GM19023 (cell line): ENCODE results near the gene MFAP5.
"Not testable (repeated sequence)": the region's sequence is repeated elsewhere in the genome, so short reads cannot be mapped to it uniquely, and the experiment has no call there.

Source experiments
- ATAC-seq: cut with Tn5 transposase; IDR thresholded peaks from one replicate; pipeline ENCODE4 v1.9.1; 2021; ENCODE audit warnings: mild to moderate bottlenecking, moderate library complexity; ENCODE audit not compliant: unreplicated experiment

The MFAP5 gene

DNA sequence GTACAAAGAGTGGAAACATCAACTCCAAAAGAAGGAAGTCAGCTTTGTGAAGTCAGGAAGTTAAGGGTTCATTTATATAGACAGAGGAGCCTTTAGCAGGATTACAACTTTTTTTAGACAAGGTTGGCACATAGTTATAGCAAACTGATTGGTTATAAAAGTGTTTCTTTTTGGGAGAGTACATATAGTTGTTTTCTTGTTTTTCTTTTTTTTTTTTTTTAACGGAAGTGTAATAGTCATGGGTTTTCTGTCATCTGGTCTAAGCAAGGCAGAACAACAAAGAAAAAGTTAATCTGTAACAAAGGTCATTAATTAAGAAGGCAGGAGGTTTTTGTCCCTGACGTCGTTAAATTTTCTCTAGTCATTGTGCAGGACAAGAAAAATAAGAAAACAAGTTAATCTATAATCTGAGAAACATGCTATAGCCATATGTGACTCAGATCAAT lies 13.0 kb upstream of the MFAP5 start:
- no peak for ATAC-seq

DNA sequence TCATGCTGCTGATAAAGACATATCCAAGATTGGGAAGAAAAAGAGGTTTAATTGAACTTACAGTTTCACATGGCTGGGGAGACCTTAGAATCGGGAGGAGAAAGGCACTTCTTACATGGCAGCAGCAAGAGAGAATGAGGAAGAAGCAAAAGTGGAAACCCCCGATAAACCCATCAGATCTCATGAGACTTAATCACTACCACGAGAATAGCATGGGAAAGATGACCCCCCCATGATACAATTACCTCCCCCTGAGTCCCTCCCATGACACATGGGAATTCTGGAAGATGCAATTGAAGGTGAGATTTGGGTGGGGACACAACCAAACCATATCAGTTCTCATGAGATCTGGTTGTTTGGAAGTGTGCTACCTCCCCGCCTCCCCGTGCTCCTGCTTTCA lies 9.8 kb upstream of the MFAP5 start:
- ATAC-seq: no peak

DNA sequence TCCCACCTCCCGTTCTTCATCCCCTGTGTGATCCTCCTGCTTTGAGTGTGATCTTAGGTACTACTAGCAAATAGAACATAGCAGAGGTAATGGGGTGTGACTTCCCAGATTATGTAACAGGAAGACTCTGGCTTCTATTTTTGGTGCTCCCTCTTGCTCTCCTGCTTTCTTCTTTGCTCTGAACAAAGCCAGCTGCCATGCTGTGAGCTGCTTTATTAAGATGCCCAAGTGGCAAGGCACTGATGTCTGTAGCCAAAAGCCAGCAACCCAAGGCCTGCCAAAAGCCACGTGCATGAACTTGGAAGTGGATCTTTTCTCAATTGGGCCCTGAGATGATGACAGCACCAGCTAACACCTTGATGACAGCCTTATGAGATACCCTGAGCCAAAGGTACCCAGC lies 5.8 kb upstream of the MFAP5 start:
- ATAC-seq: no peak

DNA sequence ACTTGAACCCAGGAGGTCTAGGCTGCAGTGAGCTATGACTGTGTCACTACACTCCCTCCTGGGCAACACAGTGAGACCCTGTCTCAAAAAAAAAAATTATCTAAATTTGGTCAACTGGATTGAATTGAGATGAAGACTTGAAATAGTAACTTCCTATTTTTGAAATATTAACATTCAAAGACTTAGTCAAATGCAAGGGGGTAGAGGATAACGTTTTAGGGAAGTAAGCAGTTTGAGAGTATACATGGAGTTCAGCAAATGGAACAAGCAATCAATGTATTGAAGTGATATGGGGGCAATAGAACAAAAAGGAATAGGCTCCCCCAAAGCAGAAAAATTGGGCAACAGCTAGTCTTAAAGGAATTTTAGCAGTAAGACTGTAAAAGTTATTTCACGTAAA lies 4.6 kb upstream of the MFAP5 start:
- ATAC-seq: no peak

DNA sequence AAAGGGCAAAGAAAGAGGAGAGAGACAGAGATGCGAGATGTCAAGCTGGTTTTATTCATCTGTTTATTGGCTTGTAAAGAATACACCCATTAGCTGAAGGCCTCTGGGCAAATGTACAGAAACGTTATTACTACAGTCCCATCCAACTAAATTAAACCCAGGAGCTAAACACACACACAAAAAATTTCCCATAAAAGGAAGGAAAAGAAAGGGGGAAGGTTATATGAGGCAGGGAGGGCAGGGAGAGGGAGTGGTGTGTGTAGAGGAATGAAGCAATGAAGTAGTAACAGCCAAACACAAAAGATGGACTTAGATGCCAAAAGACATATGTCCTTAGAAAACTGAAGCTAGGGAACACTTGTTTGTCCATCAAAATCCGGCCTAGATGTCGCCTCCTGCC lies 3.1 kb upstream of the MFAP5 start:
- no peak for ATAC-seq

DNA sequence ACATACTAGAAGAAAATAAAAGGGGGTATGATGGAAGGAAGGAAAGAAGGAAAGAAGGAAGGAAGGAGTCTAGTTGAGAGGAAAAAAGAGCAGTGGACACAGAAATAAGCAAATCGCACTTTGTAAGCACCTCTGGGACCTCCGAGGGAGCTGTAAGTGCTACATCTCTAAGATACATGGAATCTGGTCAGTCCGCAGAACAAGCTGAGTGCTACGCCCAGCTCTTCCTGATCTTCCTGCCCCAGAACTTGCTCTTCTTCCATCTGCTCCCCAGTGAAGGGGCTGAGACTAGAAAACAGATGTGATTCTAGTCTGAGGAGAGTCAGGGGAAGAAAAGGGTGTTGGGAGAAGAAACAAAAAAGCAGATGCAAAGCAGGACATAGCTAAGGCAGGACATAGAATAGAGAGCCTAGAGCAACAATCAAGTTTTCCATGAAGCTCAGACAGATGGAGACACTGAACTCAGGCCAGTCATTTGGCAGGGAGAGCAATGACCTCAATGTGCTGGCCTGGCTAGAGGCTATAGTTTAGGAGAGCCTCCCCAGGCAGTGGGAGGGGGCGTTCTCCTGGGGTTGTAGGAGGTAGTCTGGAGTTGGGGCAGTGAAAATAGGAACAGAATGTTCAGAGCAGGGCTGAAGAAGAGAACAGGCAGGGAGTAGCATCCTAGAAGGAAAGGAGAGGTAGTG lies 1.7 kb upstream of the MFAP5 start:
- no peak for ATAC-seq

DNA sequence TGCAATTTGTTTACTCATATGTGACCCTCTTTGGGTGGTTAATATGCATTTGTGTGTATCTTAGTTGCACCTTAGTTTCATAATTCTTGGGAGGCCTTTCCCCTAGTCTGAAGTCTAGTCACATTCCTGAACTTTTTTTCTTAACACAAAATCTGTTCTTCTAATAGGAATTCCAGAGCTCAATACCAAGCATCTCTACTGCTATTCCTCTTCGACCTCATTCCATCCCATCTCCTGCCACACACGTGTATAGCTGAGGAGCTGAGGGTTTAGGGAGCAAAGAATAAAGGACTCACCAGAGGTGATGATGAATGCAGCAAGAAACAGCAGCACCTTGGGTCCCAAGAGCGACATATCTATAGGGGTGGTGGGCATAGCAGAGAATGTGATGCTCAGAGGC lies 875 bp downstream of the MFAP5 start:
- ATAC-seq: no peak

DNA sequence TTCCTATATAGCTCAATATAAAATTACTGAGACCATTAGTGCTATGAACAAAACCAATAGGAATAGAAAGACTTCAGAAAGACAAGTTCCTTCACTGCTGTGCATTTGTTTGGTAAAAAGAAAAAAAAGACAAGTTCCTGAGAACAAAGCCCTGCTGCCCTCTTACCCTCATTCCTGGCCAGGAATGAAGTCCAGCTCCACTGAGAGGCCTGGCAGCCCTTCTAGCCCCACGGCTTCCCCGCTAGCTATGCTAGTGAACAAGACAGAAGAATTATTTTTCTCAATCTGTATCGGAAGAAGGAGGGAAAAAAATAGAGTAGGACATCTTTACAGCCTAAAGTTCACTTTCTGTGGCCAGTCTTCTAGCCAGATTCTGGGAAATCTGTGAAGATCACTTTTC lies 1.6 kb downstream of the MFAP5 start:
- no peak for ATAC-seq

DNA sequence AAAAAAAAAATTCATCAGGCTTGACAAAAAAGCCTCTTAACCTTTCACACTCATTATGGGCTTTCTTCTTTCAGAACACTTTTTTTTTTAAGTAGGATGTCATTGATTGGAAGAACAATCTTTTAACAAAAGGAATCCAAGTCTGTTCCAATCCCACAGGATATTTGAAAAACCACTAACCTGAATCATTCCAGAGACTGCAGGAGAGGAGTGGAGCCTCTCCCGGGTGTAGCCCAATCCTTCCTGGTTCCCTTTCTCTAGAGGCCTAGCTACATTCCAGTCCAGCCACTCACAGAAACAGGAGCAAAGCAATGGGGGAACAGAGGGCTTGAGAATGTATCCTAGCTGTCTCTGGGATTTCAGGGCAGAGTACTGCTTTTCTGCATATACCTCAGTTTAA lies 4.3 kb downstream of the MFAP5 start:
- ATAC-seq: no peak

DNA sequence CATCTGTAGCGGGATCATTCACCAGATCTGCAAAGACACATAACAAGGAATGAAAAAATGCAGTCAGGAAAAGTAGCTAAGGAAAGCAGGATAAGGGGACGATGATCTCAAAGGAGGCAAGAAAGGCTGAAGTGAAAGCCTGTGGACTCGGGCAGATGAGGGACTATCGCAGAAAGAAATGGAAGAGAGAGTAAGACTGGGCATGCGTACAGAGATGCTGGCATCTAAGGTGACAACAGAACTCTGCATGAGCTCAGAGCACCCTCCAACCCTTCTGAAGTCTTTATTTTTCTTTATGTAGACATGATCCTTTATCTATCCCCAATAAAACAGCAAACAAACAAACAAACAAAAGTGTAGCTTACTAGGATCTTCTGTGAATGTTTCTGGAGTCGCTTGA lies 7.2 kb downstream of the MFAP5 start:
- no peak for ATAC-seq

DNA sequence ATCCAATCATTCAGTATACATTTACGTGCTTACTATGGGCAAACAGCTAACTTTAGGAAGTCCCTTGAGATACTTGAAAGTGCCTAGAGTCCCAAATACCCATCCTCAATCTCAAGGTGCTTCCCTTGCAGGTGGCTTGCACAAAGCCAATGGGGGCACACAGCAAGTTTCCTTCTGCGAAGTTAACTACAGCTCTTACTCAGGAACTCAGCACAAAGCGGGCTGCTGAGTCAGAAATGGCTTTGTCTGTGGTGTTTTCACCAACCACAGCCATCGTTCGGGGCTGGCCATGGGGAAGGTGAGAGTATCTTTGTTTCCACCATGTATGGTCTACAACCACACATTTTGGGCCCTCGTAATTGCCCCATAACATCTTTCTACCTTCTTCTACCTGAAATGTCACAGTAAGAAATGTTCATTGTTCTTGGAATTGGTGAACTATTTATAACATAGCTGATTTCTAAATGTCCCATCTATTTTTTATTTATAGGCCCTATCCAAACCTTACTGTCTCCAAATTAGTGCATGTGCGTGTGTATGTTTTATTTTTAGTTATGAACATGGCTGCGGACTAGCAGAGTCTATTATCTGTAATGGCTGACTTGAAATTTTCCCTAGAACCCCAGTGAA lies 13.9 kb downstream of the MFAP5 start:
- ATAC-seq: peak; percentile 75

DNA sequence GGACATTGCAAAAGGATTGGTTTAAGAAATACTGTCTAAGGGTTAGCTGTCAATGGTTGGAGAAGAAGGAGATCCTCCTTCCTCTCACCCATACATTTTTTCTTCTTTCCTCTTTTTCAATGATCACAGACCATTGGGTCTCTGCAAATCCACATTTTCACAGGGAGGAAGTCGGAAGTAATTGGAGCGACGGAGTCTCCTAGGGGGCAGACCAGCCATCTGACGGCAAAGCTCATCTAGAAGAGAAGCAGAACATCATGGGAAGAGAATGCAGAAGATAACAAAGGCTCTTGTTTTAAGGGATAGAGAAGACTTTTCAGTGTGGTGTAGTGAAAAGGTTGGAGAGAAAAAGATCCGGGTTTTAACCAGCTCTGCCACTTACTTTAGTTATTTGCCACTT lies 14.7 kb downstream of the MFAP5 start:
- no peak for ATAC-seq

DNA sequence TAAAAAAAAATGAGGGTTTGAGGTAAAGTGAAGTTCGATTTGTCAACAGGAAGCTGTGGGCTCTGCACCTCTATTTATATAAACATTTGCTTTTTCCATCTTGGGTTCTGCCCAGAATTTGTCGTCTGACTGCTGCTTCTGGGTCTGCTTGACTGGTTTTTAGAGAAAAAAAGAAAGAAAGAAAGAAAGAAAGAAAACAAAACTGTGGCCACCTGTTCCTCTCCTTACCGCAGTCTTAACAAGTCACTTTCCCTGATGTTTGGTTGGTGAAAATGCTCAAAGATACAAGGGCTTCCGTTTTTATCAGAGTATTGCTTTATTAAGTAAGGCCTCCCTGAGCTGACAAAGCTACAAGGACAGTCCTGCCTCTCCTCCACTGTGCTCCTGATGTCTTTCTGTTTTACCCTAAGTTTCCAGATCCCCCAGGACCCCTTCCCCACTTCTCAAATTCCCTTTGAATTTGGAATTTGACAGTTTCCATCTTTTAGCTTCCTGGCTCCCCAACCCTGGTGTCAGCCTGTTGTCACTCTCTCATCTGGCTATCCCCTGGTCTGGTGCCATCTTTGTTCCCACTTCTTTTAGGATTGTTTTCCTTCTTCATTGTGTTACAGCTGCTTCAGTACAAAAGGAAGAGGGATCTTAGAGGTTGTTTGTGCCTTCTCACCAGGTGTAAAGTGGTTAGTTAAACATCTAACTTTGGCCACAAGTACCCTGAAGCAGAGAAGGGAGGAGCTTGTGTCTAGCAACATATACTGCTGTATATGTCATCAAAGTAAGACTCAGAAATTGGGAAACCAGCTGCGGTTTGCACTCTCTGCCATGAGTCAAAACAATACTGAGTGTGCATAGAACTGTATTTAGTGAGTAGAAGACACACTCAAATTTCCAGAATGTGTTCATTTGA lies 18.0 kb downstream of the MFAP5 start:
- ATAC-seq: peak; percentile 65

DNA sequence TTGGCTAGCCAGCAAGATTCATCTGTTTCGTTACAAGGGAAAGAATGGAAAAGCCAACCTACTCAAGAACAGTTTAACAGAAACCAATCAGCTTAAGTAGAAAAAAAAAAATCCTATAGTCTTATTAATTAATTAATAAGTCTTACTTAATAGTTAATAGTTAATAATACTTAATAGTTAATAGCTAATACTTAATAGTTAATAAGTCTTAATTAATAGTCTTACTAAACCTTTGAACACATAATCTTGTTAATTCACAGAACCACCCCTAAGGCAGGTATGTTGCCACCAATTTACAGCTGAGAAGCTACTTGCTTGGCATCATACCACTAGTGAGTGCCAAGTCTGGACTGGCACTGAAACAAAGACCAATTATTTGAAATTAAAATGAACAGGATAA lies 19.9 kb downstream of the MFAP5 start:
- ATAC-seq: no peak

DNA sequence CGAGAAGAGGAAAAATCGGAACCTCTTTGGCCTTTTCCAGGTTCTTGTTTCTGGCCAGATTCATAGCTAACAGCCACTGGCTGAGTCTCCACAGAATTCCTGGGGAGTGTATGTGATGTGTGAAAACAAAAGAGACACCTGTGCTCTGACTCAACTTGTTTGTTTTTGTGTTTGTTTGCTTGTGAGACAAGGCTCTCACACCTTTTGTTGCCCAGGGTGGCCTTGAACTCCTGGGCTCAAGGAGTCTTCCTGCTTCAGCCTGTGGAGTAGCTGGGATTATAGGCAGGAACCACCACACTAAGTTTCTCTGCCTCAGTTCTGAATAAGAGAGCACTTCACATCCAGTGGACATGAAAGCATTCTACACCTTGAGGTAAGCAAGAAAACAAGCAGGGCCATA lies 22.7 kb downstream of the MFAP5 start:
- no peak for ATAC-seq

DNA sequence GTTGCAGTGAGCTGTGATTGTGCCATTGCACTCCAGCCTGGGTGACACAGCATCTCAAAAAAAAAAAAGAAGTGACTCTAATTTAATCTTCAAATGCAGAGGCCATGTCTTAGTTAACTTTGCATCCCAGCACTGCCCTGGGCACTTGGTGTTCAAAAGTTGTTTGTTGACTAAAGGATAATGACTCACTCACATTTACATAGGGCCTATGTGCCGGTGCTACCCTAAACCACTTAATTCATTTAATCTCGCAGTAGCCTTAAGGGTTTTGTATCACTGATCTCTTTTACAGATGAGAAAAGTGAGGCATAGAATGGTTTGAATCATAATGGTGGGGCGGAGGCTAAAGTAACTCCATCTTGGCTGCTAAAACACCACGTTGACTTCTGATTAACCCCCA lies 23.7 kb downstream of the MFAP5 start:
- ATAC-seq: no peak

DNA sequence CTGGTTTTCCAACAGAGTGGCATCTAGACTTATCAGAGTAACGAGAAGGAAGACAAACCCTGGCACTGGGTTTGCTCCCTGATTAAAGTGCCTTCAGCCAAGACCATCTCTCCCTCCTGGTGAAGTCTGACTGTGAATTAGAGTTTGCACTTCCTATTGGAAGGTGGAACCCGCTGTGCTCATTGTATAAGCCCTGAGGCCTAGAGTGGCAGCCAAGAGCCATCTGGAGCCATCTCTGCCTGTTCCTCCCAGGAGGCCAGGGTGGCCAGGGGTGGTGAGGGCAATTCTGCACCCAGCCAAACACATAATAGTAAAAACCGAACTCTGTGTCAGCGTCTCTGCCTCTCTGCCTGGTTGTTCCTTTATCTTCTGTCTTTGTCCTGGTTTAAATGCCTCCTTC lies 25.0 kb downstream of the MFAP5 start:
- no peak for ATAC-seq

DNA sequence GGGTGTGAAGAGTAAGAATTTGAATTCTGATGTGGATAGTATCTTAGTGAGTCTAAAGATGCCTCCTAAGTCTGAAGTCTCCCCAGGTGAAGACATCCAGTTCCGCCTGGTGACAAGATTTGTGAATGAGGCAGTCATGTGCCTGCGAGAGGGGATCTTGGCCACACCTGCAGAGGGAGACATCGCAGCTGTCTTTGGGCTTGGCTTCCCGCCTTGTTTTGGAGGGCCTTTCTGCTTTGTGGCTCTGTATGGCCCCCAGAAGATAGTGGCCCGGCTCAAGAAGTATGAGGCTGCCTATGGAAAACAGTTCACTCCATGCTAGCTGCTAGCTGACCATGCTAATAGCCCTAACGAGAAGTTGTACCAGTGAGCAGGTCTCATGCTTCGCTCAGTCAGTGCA lies 25.4 kb downstream of the MFAP5 start:
- ATAC-seq: no peak

DNA sequence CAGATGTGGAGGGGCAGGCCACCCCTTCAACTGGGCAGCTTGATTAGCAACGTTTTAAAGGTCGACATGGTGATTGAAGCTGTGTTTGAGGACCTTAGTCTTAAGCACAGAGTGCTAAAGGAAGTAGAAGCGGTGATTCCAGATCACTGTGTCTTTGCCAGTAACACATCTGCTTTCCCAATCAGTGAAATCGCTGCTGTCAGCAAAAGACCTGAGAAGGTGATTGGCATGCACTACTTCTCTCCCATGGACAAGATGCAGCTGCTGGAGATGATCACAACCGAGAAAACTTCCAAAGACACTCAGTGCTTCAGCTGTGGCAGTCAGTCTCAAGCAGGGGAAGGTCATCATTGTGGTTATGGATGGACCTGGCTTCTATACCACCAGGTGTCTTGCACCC lies 26.0 kb downstream of the MFAP5 start:
- no peak for ATAC-seq

DNA sequence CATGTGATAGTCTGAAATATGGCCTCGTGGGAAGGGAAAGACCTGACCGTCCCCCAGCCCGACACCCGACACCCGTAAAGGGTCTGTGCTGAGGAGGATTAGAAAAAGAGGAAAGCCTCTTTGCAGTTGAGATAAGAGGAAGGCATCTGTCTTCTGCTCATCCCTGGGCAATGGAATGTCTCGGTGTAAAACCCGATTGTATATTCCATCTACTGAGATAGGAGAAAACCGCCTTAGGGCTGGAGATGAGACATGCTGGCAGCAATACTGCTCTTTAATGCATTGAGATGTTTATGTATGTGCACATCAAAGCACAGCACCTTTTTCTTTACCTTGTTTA lies 26.6 kb downstream of the MFAP5 start:
- not testable (repeated sequence) for ATAC-seq

DNA sequence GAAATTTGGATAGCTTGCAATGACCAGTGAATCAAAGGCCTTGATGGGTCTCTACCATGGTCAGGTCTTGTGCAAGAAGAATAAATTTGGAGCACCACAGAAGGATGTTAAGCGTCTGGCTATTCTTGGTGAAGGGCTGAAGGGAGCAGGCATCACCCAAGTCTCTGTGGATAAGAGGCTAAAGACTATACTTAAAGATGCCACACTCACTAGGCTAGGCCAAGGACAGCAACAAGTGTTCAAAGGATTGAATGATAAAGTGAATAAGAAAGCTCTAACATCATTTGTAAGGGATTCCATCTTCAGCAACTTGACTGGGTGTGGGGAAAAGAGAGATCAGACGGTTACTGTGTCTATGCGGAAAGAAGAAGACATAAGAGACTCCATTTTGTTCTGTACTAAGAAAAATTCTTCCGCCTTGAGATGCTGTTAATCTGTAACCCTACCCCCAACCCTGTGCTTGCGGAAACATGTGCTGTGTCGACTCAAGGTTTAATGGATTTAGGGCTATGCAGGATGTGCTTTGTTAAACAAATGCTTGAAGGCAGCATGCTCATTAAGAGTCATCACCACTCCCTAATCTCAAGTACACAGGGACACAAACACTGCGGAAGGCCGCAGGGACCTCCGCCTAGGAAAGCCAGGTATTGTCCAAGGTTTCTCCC lies 27.2 kb downstream of the MFAP5 start:
- ATAC-seq: not testable (repeated sequence)

DNA sequence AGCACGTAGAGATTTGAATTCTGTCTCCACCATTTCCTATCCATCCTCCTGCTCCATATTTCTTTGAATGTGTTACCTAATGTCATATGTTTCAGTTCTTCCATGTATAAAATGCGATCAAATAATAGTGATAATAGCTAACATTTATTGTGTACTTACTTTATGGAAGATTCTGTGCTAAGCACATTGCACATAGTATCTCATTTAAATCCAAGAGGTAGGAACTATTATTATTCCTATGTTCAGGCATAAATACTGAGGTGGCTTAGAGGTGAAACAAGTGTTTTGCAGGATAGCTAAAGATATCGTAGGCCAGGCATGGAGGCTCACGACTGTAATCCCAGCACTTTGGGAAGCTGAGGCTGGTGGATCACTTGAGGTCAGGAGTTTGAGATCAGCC lies 32.5 kb downstream of the MFAP5 start:
- no peak for ATAC-seq
